Neuronal stem cell (in vitro differentiated cells): Measurements from ENCODE around the gene CXXC1. TPM values are rescaled to one million over a fixed set of nuclear protein-coding genes. Genes with fewer than 3 reads are reported as not detected.

Experiments used
- small RNA-seq: library from polyadenylated mRNA; stranded (forward); fragments of <200 nt; extraction: miRNeasy Mini kit (QIAGEN cat#:217004); gene quantifications from one replicate; pipeline ENCODE3, GENCODE V24; 2013; ENCODE audit not compliant: insufficient read depth

CXXC1 gene

Small RNAs within 50 kb of the gene (small RNA-seq; reads per million reads assigned to genes)
- gene RNA5SP458: not detected
